NT2/D1 (cell line): ENCODE measurements around the gene C2CD2.

Experiments used
- DNase-seq: peaks from one replicate; pipeline ENCODE4 v3.0.0-alpha.2; 2011; ENCODE audit warnings: low read depth, low spot score
- H3K27me3 ChIP-seq: 2 replicates; pipeline ENCODE4 v1.6.0; 2011; ENCODE audit warnings: mild to moderate bottlenecking; ENCODE audit not compliant: insufficient read length, insufficient read depth
- H3K36me3 ChIP-seq: 2 replicates; pipeline ENCODE4 v1.6.1; 2011; ENCODE audit warnings: mild to moderate bottlenecking, low read length, mixed read lengths; ENCODE audit not compliant: insufficient read depth, insufficient read length
- H3K4me1 ChIP-seq: 2 replicates; pipeline ENCODE4 v1.5.1; 2011; ENCODE audit not compliant: insufficient read depth, insufficient read length
- H3K4me3 ChIP-seq: 2 replicates; pipeline ENCODE4 v1.5.1; 2011; ENCODE audit warnings: low read depth; ENCODE audit not compliant: insufficient read length
- H3K9ac ChIP-seq: 2 replicates; pipeline ENCODE4 v1.6.0; 2011; ENCODE audit warnings: low read depth; ENCODE audit not compliant: insufficient read length
- H3K9me3 ChIP-seq: 2 replicates; pipeline ENCODE4 v1.5.1; 2011; ENCODE audit warnings: mild to moderate bottlenecking, low read length; ENCODE audit not compliant: insufficient read depth
- SUZ12 ChIP-seq: IDR thresholded peaks from 2 replicates; pipeline ENCODE4 v1.6.1; 2011; ENCODE audit not compliant: insufficient read length, insufficient read depth; ENCODE audit errors: extremely low read depth
- YY1 ChIP-seq: IDR thresholded peaks from 2 replicates; pipeline ENCODE4 v1.6.1; 2011; ENCODE audit not compliant: insufficient read length, insufficient read depth
- ZNF274 ChIP-seq: IDR thresholded peaks from 2 replicates; pipeline ENCODE4 v1.6.1; 2011; ENCODE audit warnings: mild to moderate bottlenecking, low read depth, low read length

The C2CD2 gene

GRCh38 chr21:41835711-41836154, 118.1 kb downstream of the C2CD2 start:
- H3K4me1 ChIP-seq = peaks cover 12% of the 10 kb centered on the region
- H3K9ac ChIP-seq = no peak overlapping the region
- peaks cover 60% of the 10 kb centered on the region for H3K36me3 ChIP-seq

More at GRCh38 chr21:41835711-41836154, 118.1 kb downstream of the C2CD2 start:
- no peak for DNase-seq
- Histone ChIP-seq H3K9me3 (peaks cover 1% of the 10 kb centered on the region), H3K27me3 (no peaks in the 10 kb centered on the region), H3K4me3 (no peak overlapping the region)
- TF ChIP-seq ZNF274 (no peak), YY1 (no peak), SUZ12 (no peak)
